Gastrocnemius medialis (tissue), 4 donors: ENCODE data around the gene MYH10.
"Not testable (repeated sequence)": the region's sequence is repeated elsewhere in the genome, so short reads cannot be mapped to it uniquely, and the experiment has no call there.

ENCODE experiments used
- CTCF ChIP-seq, 5 experiments: fragments of 450-650 bp in 3 of 5; fragments of 200-600 bp in 2 of 5; sonication (generic) in 2 of 5; IDR thresholded peaks in 4 of 5; conservative IDR thresholded peaks in 1 of 5; 1 replicate in 4 of 5; 2 replicates in 1 of 5; pipeline ENCODE4 v1.5.1; 2016 to 2019; ENCODE audit warnings: antibody characterized with exemption in 5 of 5, mild to moderate bottlenecking in 3 of 5, moderate library complexity in 3 of 5
- POLR2A ChIP-seq, 2 donors: fragments of 450-650 bp; IDR thresholded peaks; one replicate each; pipeline ENCODE4 v1.6.1; 2017; ENCODE audit warnings: antibody characterized with exemption in 2 of 2, mild to moderate bottlenecking in 2 of 2, moderate library complexity in 2 of 2

GRCh38 chr17:8660709-8661108 is 30.2 kb upstream of the MYH10 start:
- TF ChIP-seq POLR2A (IDR thresholded peaks at IDR 0.05); CTCF (IDR thresholded peaks at IDR 0.05 in 4 of 5, conservative IDR thresholded peaks at IDR 0.05 in 1 of 5): not testable (repeated sequence)
